ENCODE data around the gene GCKR.

DNA sequence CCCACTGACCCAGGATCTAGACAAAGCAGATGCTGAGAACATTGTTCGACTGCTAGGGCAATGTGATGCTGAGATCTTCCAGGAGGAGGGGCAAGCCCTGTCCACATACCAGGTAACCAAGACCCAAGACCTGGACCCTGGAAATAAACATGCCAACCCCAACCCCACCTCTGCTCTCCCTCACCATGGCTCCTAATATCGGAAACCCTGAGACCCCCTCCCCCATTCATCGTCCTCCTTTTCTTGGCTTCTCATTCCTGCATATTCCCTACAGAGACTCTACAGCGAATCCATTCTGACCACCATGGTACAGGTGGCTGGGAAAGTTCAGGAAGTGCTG lies 619 bp downstream of the GCKR start:
- TF ChIP-seq, protein P1, sequence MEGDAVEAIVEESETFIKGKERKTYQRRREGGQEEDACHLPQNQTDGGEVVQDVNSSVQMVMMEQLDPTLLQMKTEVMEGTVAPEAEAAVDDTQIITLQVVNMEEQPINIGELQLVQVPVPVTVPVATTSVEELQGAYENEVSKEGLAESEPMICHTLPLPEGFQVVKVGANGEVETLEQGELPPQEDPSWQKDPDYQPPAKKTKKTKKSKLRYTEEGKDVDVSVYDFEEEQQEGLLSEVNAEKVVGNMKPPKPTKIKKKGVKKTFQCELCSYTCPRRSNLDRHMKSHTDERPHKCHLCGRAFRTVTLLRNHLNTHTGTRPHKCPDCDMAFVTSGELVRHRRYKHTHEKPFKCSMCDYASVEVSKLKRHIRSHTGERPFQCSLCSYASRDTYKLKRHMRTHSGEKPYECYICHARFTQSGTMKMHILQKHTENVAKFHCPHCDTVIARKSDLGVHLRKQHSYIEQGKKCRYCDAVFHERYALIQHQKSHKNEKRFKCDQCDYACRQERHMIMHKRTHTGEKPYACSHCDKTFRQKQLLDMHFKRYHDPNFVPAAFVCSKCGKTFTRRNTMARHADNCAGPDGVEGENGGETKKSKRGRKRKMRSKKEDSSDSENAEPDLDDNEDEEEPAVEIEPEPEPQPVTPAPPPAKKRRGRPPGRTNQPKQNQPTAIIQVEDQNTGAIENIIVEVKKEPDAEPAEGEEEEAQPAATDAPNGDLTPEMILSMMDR (IDR thresholded peaks at IDR 0.05; ENCODE audit: poor library complexity): no peak
- TF ChIP-seq EZH2phosphoT487 (IDR thresholded peaks at IDR 0.05; ENCODE audit: low read depth, severe bottlenecking, unreplicated experiment) (no peak), EZH2 (IDR thresholded peaks at IDR 0.05; ENCODE audit: borderline replicate concordance) (no peak)
